Measurements from ENCODE around the gene PDE4D.

The PDE4D gene

DNA sequence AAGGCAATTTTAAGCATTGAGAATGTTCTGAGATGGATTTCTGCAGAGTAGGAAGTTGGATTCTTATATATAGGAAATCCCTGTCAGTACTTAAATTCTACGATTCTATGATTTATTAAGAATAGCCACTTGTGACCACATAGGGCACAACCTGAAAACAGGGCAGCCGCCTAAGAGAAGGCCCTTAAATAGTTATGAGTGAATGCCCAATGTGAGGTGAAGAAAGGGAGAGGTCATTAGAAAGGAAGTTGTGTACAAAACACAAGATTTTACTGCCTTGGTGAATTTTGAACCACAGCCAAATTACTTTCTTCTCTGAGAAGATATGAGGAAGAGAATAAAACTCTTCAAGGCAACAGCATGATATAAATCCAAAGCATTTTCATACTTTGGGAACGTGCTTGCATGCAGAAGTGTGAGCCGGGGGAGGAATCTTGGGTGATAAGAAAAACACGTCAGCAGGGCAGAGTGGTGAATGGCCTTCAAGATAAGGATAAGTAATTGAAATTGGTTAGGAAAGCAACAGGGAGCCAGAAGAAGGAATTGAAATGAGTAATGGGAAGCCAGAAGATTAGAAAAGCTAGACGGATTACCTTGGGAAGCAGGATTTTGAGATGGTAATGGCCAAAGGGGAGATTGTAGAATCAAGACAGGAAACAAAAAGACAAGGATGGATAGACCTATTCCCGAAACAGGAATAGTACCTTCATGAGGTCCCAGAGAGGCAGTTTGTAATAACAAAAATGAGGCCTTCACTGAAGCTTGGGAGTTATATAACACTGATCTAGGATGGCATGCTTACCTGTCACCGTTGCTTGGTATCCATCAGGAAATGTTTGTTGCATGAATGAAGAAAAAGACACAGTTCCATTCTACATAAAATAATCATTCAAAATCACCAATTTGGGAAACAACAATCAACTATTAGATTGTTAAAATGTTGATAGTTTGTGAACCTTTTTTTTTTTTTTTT is 244.3 kb downstream of the PDE4D start:
- DNase-seq = no peak

GRCh38 chr5:59648038-59648831 is 245.3 kb downstream of the PDE4D start:
- no peak for DNase-seq

DNA sequence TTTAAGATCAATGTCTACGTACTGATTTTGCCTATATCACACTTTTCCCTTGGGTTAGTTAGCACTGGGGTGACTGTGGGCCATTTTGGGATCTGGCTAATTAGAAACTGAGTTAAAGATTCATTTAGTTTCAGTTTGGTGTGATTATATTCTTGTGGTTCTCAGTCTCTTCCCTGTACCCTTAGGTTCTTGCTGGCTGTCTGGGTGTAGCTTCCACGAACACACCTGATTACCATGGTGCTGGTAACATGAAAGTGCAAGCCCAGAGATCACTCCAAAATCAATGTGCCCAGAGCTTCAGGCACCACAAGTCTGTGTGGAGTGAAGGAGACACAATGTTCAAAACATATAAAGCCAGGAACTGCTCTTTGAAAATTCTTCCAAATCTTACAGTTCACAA is 248.1 kb downstream of the PDE4D start:
- DNase-seq = no peak

DNA sequence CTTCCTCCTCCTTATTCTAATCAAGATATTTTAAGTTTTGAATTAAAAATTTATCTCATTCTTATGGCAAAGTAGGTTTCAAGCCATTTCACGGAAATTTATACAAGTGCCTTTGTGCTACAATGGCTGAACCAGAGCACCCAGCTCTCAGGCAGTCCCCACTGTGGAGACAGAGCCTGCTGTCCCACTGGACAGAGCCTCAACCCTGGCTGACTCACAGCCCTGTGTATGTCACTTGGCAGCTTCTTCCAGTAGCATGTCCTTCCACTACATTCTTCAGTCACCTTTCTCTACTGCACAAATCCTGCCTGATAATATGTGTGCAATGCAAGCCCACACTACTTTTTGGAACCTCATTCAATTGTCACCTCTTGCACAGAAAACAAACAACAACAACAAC is 253.1 kb downstream of the PDE4D start:
- no peak for DNase-seq

DNA sequence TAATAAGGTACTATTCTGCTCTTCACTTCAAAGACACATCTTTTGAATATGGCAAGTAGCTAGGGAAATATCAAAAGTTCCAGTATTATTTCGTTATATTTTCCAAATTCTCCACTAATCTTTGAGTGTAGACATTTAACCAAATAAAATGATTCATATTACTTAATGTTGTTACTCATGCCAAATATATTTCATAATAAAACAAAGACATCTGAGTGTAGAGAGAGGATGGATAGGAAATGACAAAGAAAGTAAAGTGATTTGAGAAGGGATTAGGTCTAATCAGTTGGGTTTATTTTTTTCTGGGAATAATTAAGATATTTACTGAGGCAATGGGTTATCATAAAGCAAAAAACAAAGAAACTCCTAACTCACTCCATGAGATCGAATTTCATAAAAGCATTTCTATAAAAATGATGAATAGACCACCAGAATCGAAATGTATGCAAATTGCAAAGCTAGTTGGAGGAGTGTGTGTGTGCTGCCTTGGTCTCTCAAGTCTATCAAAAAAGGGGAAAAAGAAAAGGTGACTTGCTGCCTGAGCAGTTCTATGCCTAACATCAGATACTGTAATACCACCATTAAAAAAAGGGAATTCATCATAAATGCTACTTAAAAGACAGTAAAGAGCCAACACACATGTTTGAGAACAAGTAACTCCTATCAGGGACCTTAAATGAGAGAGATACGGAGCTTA is 255.5 kb downstream of the PDE4D start:
- no peak for DNase-seq

GRCh38 chr5:59629561-59629960 is 264.0 kb downstream of the PDE4D start:
- no peak for DNase-seq

DNA sequence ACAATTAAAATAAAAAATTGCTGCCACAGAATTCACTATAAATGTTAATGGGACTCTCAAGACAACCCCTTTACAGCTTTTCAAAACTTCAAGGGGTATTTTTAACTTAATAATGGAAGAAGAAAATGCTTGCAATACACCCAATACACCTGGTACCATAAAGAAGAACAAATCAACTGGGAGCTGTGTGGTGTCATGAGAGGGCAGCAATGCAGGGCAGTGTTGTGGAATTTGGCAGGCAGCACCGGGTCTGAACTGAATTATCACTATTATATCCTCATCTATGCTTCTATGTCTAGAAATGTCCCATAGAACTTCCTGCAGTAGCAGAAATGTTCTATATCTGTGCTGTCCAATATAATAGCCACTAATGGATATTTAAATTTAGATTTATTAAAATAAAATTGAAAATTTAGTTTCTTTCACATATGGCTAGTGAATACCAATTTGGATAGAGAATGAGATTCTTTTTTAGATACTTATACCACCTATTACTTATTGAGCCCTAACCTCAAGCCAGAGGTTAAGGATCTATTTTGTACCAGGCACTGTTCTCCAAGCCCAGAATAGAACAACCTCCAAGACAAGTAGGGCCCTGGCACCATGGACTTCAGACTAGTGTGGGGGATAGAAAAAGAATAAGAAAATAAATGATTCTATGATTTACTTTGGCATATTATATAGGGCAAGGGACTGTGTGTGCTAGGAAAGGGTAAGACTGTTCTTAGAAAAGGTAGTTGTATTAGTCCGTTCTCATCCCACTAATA is 265.3 kb downstream of the PDE4D start:
- DNase-seq = no peak

DNA sequence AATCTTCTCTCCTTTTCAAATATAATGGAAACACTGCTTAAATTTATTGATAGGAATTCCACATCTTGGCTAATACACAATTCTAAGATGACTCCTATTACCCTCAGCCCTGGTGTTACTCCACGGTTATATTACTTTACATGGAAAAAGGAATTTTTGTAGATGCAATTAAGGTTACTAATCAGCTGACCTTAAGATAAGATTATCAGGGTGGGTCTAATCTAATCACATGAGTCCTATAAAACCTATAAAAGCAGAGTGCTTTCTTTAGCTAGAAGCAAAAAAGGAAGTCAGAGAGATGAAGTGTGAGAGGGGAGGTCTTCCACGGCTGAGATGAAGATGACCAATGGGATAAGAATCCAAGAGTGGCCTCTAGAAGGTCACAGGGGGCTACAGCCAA is 268.6 kb downstream of the PDE4D start:
- DNase-seq = no peak

- DNase-seq = no peak
Measured at GRCh38 chr5:59622848-59623247, 270.7 kb downstream of the PDE4D start.

GRCh38 chr5:59621477-59621876 is 272.0 kb downstream of the PDE4D start:
- DNase-seq = no peak

DNA sequence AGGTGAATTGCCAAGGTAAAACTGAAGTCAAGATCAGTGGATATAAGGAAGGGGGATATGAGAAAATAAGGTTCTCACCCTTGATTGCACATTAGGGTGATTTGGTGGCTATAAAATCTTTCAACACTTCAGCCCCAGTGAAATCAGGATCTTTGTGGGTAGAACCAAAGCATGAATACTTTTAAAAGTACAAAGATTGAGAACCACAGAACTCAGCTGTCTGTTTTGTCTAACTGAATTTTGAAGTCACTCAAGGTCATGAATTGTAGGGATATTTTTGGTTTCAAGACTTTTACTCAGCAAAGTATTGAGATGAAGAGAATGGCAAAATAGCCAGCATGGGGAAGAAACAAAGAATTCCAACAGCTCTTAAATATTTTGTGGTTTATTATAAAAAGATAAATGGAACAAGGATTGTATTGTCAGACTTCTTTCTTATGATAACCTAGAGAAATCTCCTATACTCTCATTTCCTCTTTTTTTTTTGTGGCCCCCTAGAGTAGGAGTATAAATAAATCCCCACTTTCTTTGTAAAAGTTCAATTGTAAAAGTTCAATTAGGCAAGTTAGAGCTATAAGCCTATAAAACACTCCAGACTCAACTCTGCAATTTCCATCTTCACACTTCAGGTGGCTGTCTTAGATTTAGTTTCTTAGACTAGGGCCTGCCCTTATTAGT is 272.9 kb downstream of the PDE4D start:
- no peak for DNase-seq

DNA sequence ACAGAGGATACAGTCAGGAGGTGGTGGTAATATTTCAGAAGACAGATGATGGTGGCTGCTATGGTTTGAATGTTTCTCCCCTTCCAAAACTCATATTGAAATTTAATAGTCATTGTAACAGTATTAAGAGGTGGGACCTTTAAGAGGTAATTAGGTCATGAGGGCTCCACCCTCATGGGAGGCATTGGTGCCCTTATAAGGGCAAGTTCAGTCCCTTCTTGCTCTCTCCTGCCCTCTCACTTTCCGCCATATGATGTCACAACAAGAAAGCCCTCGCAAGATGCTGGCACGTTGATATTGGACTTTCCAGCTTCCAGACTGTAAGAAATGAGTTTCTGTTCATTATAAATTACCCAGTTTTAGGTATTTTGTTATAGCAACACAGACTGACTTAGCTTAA is 274.9 kb downstream of the PDE4D start:
- no peak for DNase-seq

DNA sequence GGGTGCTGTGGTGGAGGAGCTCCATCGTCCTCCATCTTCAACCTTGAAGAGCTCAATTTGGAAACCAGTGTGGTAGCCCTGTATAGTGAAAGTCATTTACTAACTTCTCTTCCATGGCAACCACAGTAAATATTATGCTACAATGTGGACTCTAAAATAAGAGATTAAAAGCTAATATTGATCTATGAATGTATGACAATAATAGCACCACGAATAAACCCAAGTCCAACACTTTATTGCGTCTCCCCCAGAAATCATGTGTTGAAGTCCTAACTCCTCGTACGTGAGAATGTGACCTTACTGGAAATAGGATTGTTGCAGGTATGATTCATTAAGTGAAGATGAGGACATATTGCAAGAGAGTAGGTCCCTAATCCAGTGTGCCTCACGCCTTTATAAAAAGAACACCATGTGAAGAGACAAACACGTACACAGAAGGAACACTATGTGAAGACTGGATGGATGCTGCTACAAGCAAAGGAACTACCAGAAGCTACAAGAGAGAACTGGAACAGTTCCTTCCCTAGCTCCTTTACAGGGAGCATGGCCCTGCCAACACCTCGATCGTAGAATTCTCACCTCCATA is 276.2 kb downstream of the PDE4D start:
- no peak for DNase-seq

DNA sequence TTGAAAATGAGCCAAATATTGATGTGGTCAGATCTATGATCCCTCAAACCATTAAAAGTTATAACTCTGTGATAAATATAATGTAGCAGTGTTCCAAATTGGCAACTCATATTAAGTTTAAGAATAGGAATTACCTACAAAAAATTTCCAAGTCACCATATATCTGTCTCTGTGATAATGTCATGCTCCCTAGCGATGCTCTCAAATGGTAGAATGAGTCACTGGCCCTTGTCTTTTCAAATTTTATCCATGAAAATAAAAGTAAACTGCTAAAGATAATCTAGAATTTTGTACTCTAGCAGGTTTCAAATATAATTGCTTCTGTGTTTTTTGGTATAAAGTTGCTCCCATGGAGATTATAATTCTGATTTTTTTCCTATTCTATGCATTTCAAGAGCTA is 277.1 kb downstream of the PDE4D start:
- DNase-seq = no peak

DNA sequence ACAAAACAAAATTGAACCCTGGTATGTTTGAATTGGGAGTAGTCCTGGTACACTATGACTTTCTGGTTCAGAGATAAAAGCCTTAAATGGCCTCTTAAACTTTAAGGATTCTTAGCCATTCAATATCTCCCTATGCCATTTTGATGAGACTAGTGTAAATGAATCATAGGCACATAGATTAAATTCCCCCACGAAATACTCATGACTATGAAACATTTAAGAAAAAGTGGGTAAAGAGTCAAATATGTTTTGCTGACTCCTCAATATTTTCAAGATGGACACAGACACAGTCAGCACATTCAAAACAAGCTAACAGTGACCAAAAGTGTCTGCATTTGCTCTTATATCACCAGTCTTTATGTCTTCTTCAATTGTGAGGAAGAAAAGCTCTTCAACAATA is 278.3 kb downstream of the PDE4D start:
- no peak for DNase-seq

GRCh38 chr5:59609501-59610265 is 283.8 kb downstream of the PDE4D start:
- DNase-seq = no peak

- no peak for DNase-seq
Measured at GRCh38 chr5:59608745-59609144, 284.8 kb downstream of the PDE4D start.

GRCh38 chr5:59607138-59607765 is 286.3 kb downstream of the PDE4D start:
- no peak for DNase-seq

- DNase-seq = no peak
Measured at GRCh38 chr5:59605915-59606314, 287.6 kb downstream of the PDE4D start.

- DNase-seq = no peak
Measured at GRCh38 chr5:59604111-59604510, 289.4 kb downstream of the PDE4D start.

All from 8988T (cell line).